ENCODE results near the gene RBKS. TPM values are rescaled to one million over a fixed set of nuclear protein-coding genes. Genes with fewer than 3 reads are reported as not detected.

The RBKS gene
- total and polyA plus RNA-seq, 4 donors = 0.90 to 6.5 (median 4.6) TPM

- Histone ChIP-seq H3K4me1 (ENCODE audit: control insufficient read depth in 1 of 2, insufficient read depth in 2 of 2, low read length in 2 of 2) (peaks cover 0 to 5% of the 10 kb centered on the region in 2 donors), H3K27ac (ENCODE audit: low read depth in 1 of 2, low read length in 2 of 2) (no peak overlapping the region), H3K27me3 (ENCODE audit: control insufficient read depth in 1 of 2, insufficient read depth in 2 of 2, low read length in 1 of 2) (no peaks in the 10 kb centered on the region), H3K9me3 (ENCODE audit: control insufficient read depth, low read length) (no peaks in the 10 kb centered on the region), H3K4me3 (ENCODE audit: low read length in 2 of 2) (no peak overlapping the region), H3K36me3 (ENCODE audit: control insufficient read depth in 1 of 2, insufficient read depth in 2 of 2, low read length in 1 of 2) (no peaks in the 10 kb centered on the region)
- 33 to 54% methylated on average over 3 of the region's 3 CpGs for WGBS, 2 donors
- ATAC-seq (ENCODE audit: low FRiP score) = no peak
- no peak for DNase-seq
- intact Hi-C loops (cut with DNase I) = no loop called here
Measured at GRCh38 chr2:27856386-27856785, 33.8 kb downstream of the RBKS start.

- intact Hi-C loops (cut with DNase I) = no loop called here
- DNase-seq (no peak), ATAC-seq (ENCODE audit: low FRiP score) (no peak)
- Histone ChIP-seq H3K27ac (ENCODE audit: low read depth in 1 of 2, low read length in 2 of 2) (no peak overlapping the region), H3K4me1 (ENCODE audit: control insufficient read depth in 1 of 2, insufficient read depth in 2 of 2, low read length in 2 of 2) (peaks cover 0 to 5% of the 10 kb centered on the region in 2 donors), H3K4me3 (ENCODE audit: low read length in 2 of 2) (no peak overlapping the region), H3K9me3 (ENCODE audit: control insufficient read depth, low read length) (no peaks in the 10 kb centered on the region), H3K27me3 (ENCODE audit: control insufficient read depth in 1 of 2, insufficient read depth in 2 of 2, low read length in 1 of 2) (no peaks in the 10 kb centered on the region), H3K36me3 (ENCODE audit: control insufficient read depth in 1 of 2, insufficient read depth in 2 of 2, low read length in 1 of 2) (no peaks in the 10 kb centered on the region)
Measured at GRCh38 chr2:27855476-27855875, 34.7 kb downstream of the RBKS start.

DNA sequence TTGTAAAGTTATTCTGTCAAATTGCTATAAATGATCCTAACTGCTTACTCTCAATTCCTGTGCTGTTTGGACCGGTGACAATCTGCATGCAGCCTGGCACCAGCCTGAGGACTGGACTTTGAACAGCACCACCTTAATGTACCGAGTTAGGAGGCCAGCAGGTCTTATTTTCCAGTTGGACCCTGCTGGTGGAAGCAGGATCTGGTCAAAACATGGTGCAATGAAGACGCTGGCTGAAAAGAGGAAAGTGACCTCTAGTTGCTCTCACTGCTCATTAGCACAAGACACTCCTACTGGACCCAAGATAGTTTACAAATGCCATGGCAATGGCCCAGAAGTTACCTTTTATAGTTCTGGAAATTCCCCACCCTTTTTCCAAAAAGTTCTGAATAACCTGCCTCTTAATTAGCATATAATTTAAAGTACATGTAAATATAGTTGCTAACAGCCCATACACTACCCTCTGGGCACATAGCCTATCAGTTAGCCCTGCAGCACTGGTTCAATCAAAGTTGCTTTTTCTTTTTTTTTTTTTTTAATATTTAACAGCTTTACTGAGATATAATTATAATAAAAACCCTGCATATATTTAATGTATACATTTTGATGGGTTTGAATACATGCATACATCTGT is 35.8 kb downstream of the RBKS start:
- intact Hi-C loops (cut with DNase I) = no loop called here
- Histone ChIP-seq H3K4me1 (ENCODE audit: control insufficient read depth in 1 of 2, insufficient read depth in 2 of 2, low read length in 2 of 2) (peaks cover 0 to 5% of the 10 kb centered on the region in 2 donors), H3K9me3 (ENCODE audit: control insufficient read depth, low read length) (no peaks in the 10 kb centered on the region), H3K27ac (ENCODE audit: low read depth in 1 of 2, low read length in 2 of 2) (no peak overlapping the region), H3K4me3 (ENCODE audit: low read length in 2 of 2) (no peak overlapping the region), H3K27me3 (ENCODE audit: control insufficient read depth in 1 of 2, insufficient read depth in 2 of 2, low read length in 1 of 2) (no peaks in the 10 kb centered on the region), H3K36me3 (ENCODE audit: control insufficient read depth in 1 of 2, insufficient read depth in 2 of 2, low read length in 1 of 2) (no peaks in the 10 kb centered on the region)
- ATAC-seq (ENCODE audit: low FRiP score) = no peak
- DNase-seq = no peak
- 84 to 86% methylated on average over 3 of the region's 3 CpGs for WGBS, 2 donors

GRCh38 chr2:27852691-27853090 is 37.5 kb downstream of the RBKS start:
- no peaks in the 10 kb centered on the region for H3K27me3 ChIP-seq (ENCODE audit: control insufficient read depth in 1 of 2, insufficient read depth in 2 of 2, low read length in 1 of 2)
- 98% methylated on average over 1 of the region's 1 CpG for WGBS, 2 donors
- peaks cover 0 to 5% of the 10 kb centered on the region in 2 donors for H3K4me1 ChIP-seq (ENCODE audit: control insufficient read depth in 1 of 2, insufficient read depth in 2 of 2, low read length in 2 of 2)
- no peak overlapping the region for H3K27ac ChIP-seq (ENCODE audit: low read depth in 1 of 2, low read length in 2 of 2)
- H3K9me3 ChIP-seq (ENCODE audit: control insufficient read depth, low read length) = no peaks in the 10 kb centered on the region
- ATAC-seq (ENCODE audit: low FRiP score) = no peak
- no peak for DNase-seq
- H3K36me3 ChIP-seq (ENCODE audit: control insufficient read depth in 1 of 2, insufficient read depth in 2 of 2, low read length in 1 of 2) = no peaks in the 10 kb centered on the region
- H3K4me3 ChIP-seq (ENCODE audit: low read length in 2 of 2) = no peak overlapping the region
- intact Hi-C loops (cut with DNase I) = no loop called here

DNA sequence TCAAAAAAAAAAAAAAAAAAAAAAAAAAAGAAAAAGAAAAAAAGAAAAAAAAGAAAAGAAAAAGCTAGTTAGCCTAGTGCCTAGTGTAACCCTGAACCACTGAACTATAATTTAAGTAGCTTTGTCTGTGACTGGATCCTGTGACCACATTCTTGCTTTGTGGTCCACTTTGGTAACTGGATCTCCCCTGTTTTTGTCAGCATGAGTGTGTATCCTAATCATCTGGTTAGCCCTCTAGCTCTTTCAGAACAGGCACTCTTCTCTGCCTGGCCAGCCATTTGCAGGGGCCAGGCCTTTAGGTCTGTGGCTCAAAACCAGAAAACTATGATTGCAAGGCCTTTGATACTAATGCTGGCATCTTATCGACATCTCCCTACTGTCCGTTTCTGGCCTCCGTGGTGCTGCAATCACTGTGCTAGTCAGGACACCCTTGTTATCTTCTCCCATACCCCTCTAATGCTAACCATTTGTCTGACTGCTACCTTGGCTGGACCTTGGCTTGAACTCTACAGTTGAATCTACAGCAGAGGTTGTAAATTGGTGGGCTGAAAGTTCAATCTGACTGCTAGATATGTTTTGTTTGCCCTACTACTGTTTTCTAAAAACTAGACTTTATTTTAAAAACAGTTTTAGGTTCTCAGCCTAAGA is 40.5 kb downstream of the RBKS start:
- no peaks in the 10 kb centered on the region for H3K4me1 ChIP-seq (ENCODE audit: control insufficient read depth in 1 of 2, insufficient read depth in 2 of 2, low read length in 2 of 2)
- no peak overlapping the region for H3K4me3 ChIP-seq (ENCODE audit: low read length in 2 of 2)
- no peaks in the 10 kb centered on the region for H3K36me3 ChIP-seq (ENCODE audit: control insufficient read depth in 1 of 2, insufficient read depth in 2 of 2, low read length in 1 of 2)
- no peak for ATAC-seq (ENCODE audit: low FRiP score)
- no peaks in the 10 kb centered on the region for H3K9me3 ChIP-seq (ENCODE audit: control insufficient read depth, low read length)
- no peak overlapping the region for H3K27ac ChIP-seq (ENCODE audit: low read depth in 1 of 2, low read length in 2 of 2)
- intact Hi-C loops (cut with DNase I) = no loop called here
- H3K27me3 ChIP-seq (ENCODE audit: control insufficient read depth in 1 of 2, insufficient read depth in 2 of 2, low read length in 1 of 2) = no peaks in the 10 kb centered on the region
- 93 to 98% methylated on average over 3 of the region's 3 CpGs for WGBS, 2 donors
- DNase-seq = no peak

GRCh38 chr2:27847333-27847732 is 42.9 kb downstream of the RBKS start:
- Histone ChIP-seq H3K27me3 (ENCODE audit: control insufficient read depth in 1 of 2, insufficient read depth in 2 of 2, low read length in 1 of 2) (no peaks in the 10 kb centered on the region), H3K9me3 (ENCODE audit: control insufficient read depth, low read length) (no peaks in the 10 kb centered on the region), H3K4me3 (ENCODE audit: low read length in 2 of 2) (no peak overlapping the region), H3K4me1 (ENCODE audit: control insufficient read depth in 1 of 2, insufficient read depth in 2 of 2, low read length in 2 of 2) (no peaks in the 10 kb centered on the region), H3K36me3 (ENCODE audit: control insufficient read depth in 1 of 2, insufficient read depth in 2 of 2, low read length in 1 of 2) (no peaks in the 10 kb centered on the region), H3K27ac (ENCODE audit: low read depth in 1 of 2, low read length in 2 of 2) (no peak overlapping the region)
- no peak for DNase-seq
- WGBS, 2 donors = 92 to 93% methylated on average over 2 of the region's 2 CpGs
- no peak for ATAC-seq (ENCODE audit: low FRiP score)
- intact Hi-C loops (cut with DNase I) = no loop called here

DNA sequence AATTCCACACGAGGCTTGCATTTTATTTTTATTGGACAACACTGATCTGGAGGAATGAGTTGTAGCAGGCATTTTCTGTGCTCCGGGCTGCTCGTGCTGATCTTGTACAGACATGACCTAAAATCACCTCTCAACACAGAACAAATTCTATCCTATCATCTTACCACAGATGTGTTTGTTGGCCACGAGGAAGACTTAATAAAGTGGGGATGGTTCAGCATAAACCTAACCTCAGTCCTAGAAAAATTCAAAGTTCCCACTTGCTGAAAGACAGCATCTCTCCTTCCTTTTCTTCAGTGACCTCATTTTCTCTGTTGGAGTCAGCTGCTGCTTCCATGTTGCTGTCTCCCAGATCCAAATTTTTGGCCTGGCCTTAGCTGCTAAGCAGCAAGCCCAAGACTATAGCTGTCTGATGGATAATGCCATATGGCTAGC is 45.3 kb downstream of the RBKS start:
- no peak for ATAC-seq (ENCODE audit: low FRiP score)
- H3K27me3 ChIP-seq (ENCODE audit: control insufficient read depth in 1 of 2, insufficient read depth in 2 of 2, low read length in 1 of 2) = no peaks in the 10 kb centered on the region
- DNase-seq = no peak
- 4 to 5% methylated on average over 4 of the region's 4 CpGs for WGBS, 2 donors
- H3K36me3 ChIP-seq (ENCODE audit: control insufficient read depth in 1 of 2, insufficient read depth in 2 of 2, low read length in 1 of 2) = no peaks in the 10 kb centered on the region
- H3K4me1 ChIP-seq (ENCODE audit: control insufficient read depth in 1 of 2, insufficient read depth in 2 of 2, low read length in 2 of 2) = no peaks in the 10 kb centered on the region
- intact Hi-C loops (cut with DNase I) = no loop called here
- no peak overlapping the region for H3K27ac ChIP-seq (ENCODE audit: low read depth in 1 of 2, low read length in 2 of 2)
- no peak overlapping the region for H3K4me3 ChIP-seq (ENCODE audit: low read length in 2 of 2)
- H3K9me3 ChIP-seq (ENCODE audit: control insufficient read depth, low read length) = no peaks in the 10 kb centered on the region

DNA sequence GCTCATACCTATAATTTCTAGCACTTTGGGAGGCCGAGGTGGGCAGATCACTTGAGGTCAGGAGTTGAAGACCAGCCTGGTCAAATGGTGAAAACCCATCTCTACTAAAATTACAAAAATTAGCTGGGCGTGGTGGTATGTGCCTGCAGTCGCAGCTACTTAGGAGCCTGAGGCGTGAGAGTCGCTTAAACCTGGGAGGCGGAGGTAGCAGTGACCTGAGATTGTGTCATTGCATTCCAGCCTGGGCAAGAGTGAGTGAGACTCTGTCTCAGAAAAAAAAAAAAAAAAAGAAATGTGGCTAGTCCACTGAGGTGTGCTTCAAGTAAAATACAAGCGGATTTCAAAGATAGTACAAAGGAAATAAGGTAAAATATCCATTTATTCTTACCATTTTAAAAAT is 46.2 kb downstream of the RBKS start:
- H3K27ac ChIP-seq (ENCODE audit: low read depth in 1 of 2, low read length in 2 of 2) = no peak overlapping the region
- H3K36me3 ChIP-seq (ENCODE audit: control insufficient read depth in 1 of 2, insufficient read depth in 2 of 2, low read length in 1 of 2) = no peaks in the 10 kb centered on the region
- no peaks in the 10 kb centered on the region for H3K9me3 ChIP-seq (ENCODE audit: control insufficient read depth, low read length)
- ATAC-seq (ENCODE audit: low FRiP score) (no peak), DNase-seq (no peak)
- no peak overlapping the region for H3K4me3 ChIP-seq (ENCODE audit: low read length in 2 of 2)
- no peaks in the 10 kb centered on the region for H3K4me1 ChIP-seq (ENCODE audit: control insufficient read depth in 1 of 2, insufficient read depth in 2 of 2, low read length in 2 of 2)
- no peaks in the 10 kb centered on the region for H3K27me3 ChIP-seq (ENCODE audit: control insufficient read depth in 1 of 2, insufficient read depth in 2 of 2, low read length in 1 of 2)
- 98% methylated on average over 7 of the region's 7 CpGs for WGBS, 2 donors
- intact Hi-C loops (cut with DNase I) = no loop called here

GRCh38 chr2:27842894-27843293 is 47.3 kb downstream of the RBKS start:
- ATAC-seq (ENCODE audit: low FRiP score) = no peak
- Histone ChIP-seq H3K4me3 (ENCODE audit: low read length in 2 of 2) (no peak overlapping the region), H3K9me3 (ENCODE audit: control insufficient read depth, low read length) (no peaks in the 10 kb centered on the region), H3K4me1 (ENCODE audit: control insufficient read depth in 1 of 2, insufficient read depth in 2 of 2, low read length in 2 of 2) (no peaks in the 10 kb centered on the region), H3K36me3 (ENCODE audit: control insufficient read depth in 1 of 2, insufficient read depth in 2 of 2, low read length in 1 of 2) (no peaks in the 10 kb centered on the region), H3K27me3 (ENCODE audit: control insufficient read depth in 1 of 2, insufficient read depth in 2 of 2, low read length in 1 of 2) (no peaks in the 10 kb centered on the region), H3K27ac (ENCODE audit: low read depth in 1 of 2, low read length in 2 of 2) (no peak overlapping the region)
- DNase-seq = no peak
- WGBS, 2 donors = 45 to 55% methylated on average over 5 of the region's 5 CpGs
- intact Hi-C loops (cut with DNase I) = no loop called here

Data from aorta (tissue), 5 donors.